Activated T-cell treated with anti-CD3 and anti-CD28 coated beads for 48 hours (primary cell): ENCODE results near the gene MRPL44.
A peak's percentile ranks its signal among the peaks of the same experiment; 100 is the strongest.
"Not testable (repeated sequence)": the region's sequence is repeated elsewhere in the genome, so short reads cannot be mapped to it uniquely, and the experiment has no call there.

Experiments used
- DNase-seq: peaks from one replicate; pipeline ENCODE4 v3.0.0-alpha.2; 2020; ENCODE audit warnings: low read depth

Gene MRPL44

DNA sequence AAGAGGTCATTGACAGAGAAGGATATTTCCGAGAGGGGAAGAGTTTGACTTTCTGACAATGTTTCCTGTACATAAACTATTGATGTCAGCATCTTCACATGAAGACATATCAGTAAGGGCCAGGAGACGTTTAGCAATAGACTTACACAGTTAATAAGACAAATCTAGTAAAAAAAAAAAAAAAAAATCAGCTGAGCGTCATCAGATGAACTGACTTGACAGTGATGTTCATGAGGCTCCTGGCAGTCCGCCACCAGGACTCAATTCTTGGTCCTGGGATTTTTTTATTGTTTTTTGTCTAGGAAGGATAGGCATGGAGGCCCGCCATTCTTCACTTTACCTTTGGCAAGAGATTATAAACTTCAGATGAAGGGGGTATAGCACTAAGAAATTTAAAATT lies 14.5 kb downstream of the MRPL44 start:
- no peak for DNase-seq

GRCh38 chr2:223972656-223973102 lies 15.4 kb downstream of the MRPL44 start:
- no peak for DNase-seq

- DNase-seq = no peak
Measured at GRCh38 chr2:223973606-223974005, 16.3 kb downstream of the MRPL44 start.

DNA sequence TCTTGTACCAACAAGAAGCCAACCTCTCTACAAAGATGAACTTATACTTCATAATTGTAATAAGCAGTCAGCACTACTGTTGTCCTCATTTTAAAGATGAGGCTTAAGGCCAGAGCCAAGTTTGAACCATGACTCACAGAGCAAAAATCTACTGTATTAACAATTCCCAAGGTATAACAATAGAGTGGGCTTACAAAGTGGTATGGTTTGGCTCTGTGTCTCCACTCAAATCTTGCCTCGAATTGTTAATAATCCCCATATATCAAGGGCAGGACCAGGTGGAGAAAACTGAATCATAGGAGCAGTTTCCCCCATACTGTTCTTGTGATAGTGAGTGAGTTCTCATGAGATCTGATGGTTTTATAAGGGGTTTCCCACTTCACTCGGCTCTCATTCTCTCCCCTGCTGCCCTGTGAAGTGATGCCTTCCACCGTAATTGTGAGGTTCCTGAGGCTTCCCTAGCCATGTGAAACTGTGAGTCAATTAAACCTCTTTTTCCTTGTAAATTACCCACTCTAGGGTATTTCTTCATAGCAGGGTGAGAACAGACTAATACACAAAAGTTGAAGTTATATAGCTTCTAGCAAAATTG lies 19.5 kb downstream of the MRPL44 start:
- no peak for DNase-seq

GRCh38 chr2:223978451-223978850 lies 21.2 kb downstream of the MRPL44 start:
- no peak for DNase-seq

- DNase-seq = no peak
Measured at GRCh38 chr2:223979730-223980396, 22.6 kb downstream of the MRPL44 start.

GRCh38 chr2:223980397-223980735 lies 23.1 kb downstream of the MRPL44 start:
- no peak for DNase-seq

- DNase-seq = no peak
Measured at GRCh38 chr2:223980803-223981202, 23.5 kb downstream of the MRPL44 start.

DNA sequence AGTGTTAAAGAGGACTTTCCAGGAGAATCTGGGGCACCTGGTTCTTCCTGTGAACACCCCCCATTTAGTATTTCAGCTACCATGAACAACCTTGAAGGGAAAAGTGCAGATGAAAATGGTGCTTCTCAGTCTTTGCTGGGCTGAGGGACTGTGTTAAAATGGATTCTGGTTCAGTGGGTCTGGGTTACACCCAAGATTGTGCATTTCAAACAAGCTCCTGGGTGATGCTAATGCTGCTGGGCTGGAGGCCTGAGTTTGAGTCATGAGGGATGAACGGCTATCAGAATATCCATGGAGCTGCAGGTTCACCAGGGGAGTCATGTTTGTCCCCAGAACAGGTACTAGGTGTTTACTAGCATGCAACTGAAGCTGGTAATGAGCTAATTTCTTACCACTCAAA lies 24.0 kb downstream of the MRPL44 start:
- DNase-seq = no peak

- DNase-seq = no peak
Measured at GRCh38 chr2:223989206-223989855, 32.1 kb downstream of the MRPL44 start.

DNA sequence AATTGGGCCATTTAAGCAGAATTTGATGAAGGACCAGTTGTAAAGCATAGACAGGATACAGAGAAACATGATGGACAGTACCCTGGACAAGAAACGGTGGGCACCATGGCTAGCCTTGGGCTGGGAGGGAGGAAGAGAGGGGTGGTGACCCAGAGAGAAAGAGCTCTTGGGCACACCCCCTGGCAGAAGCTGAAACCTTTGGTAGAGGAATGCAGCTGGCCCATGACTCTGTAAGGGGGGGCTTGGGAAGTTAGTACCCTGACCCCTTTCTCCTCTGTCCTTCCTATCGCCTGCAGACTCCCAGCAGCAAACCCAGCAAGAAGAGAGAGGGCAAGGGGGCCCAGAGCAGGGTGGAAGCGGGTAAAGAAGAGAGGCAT lies 32.6 kb downstream of the MRPL44 start:
- DNase-seq = no peak

GRCh38 chr2:223991611-223992010 lies 34.3 kb downstream of the MRPL44 start:
- DNase-seq = no peak

DNA sequence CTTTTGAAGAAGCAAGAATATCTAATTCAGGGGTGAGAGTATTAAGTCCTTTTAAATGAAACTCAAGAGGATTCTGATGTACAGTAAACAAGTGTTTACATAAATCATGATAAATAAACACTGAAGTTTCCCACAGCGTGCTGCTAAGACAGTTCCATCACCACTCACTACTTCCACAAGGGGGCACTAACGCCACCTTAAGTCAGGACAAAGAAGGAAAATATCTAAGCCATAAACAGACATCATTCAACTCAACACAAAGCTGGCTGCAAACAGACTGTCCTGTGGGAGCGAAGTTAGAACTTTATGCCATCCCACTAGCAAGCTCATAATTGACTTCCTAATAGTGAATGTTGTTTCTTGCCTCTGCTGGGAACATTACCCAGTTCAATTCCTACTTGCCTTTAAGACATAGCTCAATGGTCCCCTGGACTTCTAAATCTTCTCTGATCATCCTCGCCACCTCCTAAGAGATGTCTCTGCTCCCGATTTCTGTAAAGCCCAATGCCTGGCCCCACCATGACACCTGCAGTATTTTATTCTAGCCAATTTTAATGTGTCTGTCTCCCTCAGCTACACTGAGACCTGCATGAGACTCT lies 36.5 kb downstream of the MRPL44 start:
- peak; percentile 21 for DNase-seq

DNA sequence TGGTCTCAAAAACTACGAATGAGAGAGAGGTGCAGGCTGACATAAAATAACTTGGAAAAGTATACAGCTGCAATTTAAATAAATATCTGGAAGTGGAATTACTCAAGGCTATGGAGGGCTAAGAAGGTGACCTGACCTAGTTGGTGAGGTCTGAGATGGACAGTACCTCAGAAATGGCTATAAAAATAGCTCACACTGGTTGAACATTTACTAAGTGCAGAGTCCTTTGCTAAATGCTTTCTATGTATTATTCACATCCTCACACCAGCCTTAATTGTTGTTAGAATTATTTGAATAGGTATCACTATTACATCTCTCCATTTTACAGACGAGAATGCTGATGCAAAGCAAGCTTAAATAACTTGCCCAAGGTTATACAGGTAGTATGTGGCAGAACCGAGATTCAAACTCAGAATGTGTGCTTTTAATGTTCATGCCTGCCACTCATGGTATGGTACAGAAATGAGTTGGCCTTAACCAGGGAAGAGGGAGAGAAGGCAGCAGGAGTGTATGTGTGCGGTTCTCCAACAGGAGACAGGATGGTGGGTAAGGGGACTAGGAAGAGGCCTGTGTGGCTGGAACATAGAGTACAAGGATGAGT lies 37.4 kb downstream of the MRPL44 start:
- no peak for DNase-seq

GRCh38 chr2:223995569-223995968 lies 38.3 kb downstream of the MRPL44 start:
- no peak for DNase-seq

- DNase-seq = no peak
Measured at GRCh38 chr2:223996391-223996790, 39.1 kb downstream of the MRPL44 start.

- DNase-seq = no peak
Measured at GRCh38 chr2:223997938-223998337, 40.7 kb downstream of the MRPL44 start.

DNA sequence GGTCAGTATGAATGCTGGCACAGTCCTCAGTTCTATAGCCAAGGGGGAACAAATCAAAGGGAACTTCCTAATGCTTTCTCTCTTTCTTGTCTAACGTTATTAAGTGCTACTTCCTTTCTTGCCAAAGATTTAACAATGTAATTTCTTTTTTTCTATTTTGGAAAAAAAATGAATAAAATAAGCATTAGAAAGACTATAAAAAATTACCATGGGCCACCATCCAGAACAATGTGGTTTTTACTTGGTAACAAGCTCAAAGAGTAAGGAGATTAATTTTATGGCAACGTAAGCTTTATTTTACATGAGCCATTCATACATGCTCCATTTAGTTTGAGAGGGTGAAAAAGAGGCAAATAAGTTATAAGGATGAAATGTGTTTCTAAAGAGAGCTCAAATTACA lies 41.7 kb downstream of the MRPL44 start:
- no peak for DNase-seq

- DNase-seq = no peak
Measured at GRCh38 chr2:223999862-224000261, 42.6 kb downstream of the MRPL44 start.

GRCh38 chr2:224000662-224001061 lies 43.4 kb downstream of the MRPL44 start:
- DNase-seq = not testable (repeated sequence)

GRCh38 chr2:224004105-224004695 lies 46.9 kb downstream of the MRPL44 start:
- DNase-seq = no peak

- DNase-seq = no peak
Measured at GRCh38 chr2:224008702-224009261, 51.5 kb downstream of the MRPL44 start.
